SK-N-SH treated with all-trans-retinoic acid at 6 μM for 48 hours (cell line): ENCODE data around the gene RAB8B.

Experiments
- BACH2 ChIP-seq: fragments of 250-450 bp; sonication (Bioruptor Pico); IDR thresholded peaks from 2 replicates; pipeline ENCODE4 v1.9.0; 2021; ENCODE audit warnings: mild to moderate bottlenecking, borderline replicate concordance
- OSR1 ChIP-seq: fragments of 250-450 bp; sonication (Bioruptor Pico); IDR thresholded peaks from 2 replicates; pipeline ENCODE4 v1.8.0; 2022; ENCODE audit warnings: moderate library complexity, mild to moderate bottlenecking, inconsistent platforms
- PATZ1 ChIP-seq: fragments of 250-450 bp; sonication (Bioruptor Pico); IDR thresholded peaks from 2 replicates; pipeline ENCODE4 v1.8.0; 2020; ENCODE audit warnings: mild to moderate bottlenecking, moderate library complexity, borderline replicate concordance
- PPARA ChIP-seq: fragments of 250-450 bp; sonication (Bioruptor Pico); IDR thresholded peaks from 2 replicates; pipeline ENCODE4 v1.5.0; 2020; ENCODE audit warnings: mild to moderate bottlenecking, borderline replicate concordance
- RARB ChIP-seq: fragments of 250-450 bp; sonication (Bioruptor Pico); IDR thresholded peaks from 2 replicates; pipeline ENCODE4 v1.8.0; 2021; ENCODE audit warnings: mild to moderate bottlenecking, moderate library complexity
- TCF4 ChIP-seq: fragments of 250-450 bp; sonication (Bioruptor Pico); IDR thresholded peaks from 2 replicates; pipeline ENCODE4 v1.8.0; 2021; ENCODE audit warnings: mild to moderate bottlenecking, moderate library complexity, borderline replicate concordance
- TSHZ2 ChIP-seq: fragments of 250-450 bp; sonication (Bioruptor Pico); IDR thresholded peaks from 2 replicates; pipeline ENCODE4 v1.5.0; 2020; ENCODE audit warnings: mild to moderate bottlenecking, moderate library complexity
- ZNF8 ChIP-seq: fragments of 450-650 bp; formaldehyde crosslinking; IDR thresholded peaks from 2 replicates; pipeline ENCODE4 v1.5.0; 2020; ENCODE audit warnings: mild to moderate bottlenecking, moderate library complexity
- TF ChIP-seq, protein P1 (sequence below): fragments of 250-450 bp; sonication (Bioruptor Pico); IDR thresholded peaks from 2 replicates; pipeline ENCODE4 v1.5.1; 2020; ENCODE audit warnings: low read depth, mild to moderate bottlenecking, moderate library complexity

DNA sequence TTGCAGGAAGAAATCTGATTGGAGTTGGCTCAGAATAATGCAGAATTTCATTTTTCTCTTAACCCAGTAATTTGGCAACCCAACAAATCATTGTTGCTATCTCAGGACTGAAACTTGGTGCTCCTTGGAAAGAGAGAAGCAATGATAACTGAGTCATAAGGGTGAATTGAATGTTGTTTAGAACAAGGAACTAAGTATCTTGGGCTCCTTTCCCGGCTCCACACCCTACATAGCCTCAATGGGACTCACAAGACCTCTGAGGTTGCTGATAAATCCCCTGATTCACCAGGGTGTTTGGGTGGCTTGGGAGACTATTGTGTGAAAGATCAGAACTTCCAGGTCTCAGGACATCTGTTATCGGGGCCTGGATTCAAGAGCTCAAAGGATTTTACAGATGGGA is 7.8 kb upstream of the RAB8B start:
- TF ChIP-seq PATZ1 (CRISPR knock-in tag) (no peak), BACH2 (CRISPR knock-in tag) (no peak), PPARA (no peak), OSR1 (CRISPR knock-in tag) (no peak), RARB (CRISPR knock-in tag) (no peak), TSHZ2 (no peak), TCF4 (CRISPR knock-in tag) (no peak), ZNF8 (CRISPR knock-in tag) (no peak)
- TF ChIP-seq, protein P1, sequence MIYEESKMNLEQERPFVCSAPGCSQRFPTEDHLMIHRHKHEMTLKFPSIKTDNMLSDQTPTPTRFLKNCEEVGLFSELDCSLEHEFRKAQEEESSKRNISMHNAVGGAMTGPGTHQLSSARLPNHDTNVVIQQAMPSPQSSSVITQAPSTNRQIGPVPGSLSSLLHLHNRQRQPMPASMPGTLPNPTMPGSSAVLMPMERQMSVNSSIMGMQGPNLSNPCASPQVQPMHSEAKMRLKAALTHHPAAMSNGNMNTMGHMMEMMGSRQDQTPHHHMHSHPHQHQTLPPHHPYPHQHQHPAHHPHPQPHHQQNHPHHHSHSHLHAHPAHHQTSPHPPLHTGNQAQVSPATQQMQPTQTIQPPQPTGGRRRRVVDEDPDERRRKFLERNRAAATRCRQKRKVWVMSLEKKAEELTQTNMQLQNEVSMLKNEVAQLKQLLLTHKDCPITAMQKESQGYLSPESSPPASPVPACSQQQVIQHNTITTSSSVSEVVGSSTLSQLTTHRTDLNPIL (CRISPR knock-in tag), result no peak
